Subcutaneous adipose tissue (tissue), 4 donors: ENCODE measurements around the gene FGGY. TPM values are rescaled to one million over a fixed set of nuclear protein-coding genes. Genes with fewer than 3 reads are reported as not detected.

Source experiments
- total RNA-seq, 4 donors: library from RNA; depleted of rRNA; stranded (reverse); fragments of >200 nt; gene quantifications; one replicate each; pipeline ENCODE4 v1.1.0, GENCODE V29; 2016
- TF ChIP-seq, protein P1 (sequence below): fragments of 450-650 bp; IDR thresholded peaks from one replicate; pipeline ENCODE4 v1.5.1; 2016; ENCODE audit warnings: low read depth, mild to moderate bottlenecking, control low read depth, antibody characterized with exemption, moderate library complexity

Gene FGGY
- total RNA-seq, 4 donors from 2014 or later: 7.8 to 19.2 (median 12.5) TPM

DNA sequence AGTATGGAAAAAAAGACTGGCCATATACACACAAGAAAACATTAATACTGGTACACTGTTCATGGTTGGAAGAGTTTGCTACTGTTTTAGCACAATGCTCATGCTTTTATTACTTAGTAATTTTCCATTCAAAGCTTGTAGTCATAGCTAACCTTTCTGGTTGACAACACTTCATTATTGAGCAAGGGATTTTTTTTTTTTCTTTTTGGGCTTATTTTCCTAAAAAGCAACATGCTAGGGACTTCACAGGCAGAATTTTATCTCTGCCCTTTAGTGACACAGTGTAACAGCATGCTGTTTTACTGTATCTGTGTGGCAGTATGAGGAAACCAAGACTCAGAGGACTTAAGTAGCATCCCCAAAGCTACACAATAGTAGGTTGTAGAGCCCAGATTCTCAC is 58.5 kb downstream of the FGGY start:
- TF ChIP-seq, protein P1, sequence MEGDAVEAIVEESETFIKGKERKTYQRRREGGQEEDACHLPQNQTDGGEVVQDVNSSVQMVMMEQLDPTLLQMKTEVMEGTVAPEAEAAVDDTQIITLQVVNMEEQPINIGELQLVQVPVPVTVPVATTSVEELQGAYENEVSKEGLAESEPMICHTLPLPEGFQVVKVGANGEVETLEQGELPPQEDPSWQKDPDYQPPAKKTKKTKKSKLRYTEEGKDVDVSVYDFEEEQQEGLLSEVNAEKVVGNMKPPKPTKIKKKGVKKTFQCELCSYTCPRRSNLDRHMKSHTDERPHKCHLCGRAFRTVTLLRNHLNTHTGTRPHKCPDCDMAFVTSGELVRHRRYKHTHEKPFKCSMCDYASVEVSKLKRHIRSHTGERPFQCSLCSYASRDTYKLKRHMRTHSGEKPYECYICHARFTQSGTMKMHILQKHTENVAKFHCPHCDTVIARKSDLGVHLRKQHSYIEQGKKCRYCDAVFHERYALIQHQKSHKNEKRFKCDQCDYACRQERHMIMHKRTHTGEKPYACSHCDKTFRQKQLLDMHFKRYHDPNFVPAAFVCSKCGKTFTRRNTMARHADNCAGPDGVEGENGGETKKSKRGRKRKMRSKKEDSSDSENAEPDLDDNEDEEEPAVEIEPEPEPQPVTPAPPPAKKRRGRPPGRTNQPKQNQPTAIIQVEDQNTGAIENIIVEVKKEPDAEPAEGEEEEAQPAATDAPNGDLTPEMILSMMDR: no peak

DNA sequence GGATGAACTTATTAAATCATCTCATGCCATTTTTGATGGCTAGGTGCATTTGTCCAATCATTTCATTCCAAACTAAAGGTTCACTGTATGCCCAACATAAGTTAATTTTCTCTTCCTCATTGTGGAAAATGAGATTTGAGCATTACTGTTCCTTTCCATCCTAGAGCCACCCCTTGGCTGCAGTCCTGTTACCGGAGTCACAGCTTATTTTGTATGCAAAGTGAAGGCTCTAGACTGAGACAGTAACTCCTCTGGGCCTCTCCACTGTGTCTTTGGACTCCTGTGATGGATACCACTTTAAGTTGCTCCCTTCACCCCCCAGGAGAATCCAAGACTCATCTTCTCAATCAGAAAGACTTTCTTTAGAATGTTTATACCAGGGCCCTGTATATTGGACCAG is 59.7 kb downstream of the FGGY start:
- TF ChIP-seq, protein P1: no peak

DNA sequence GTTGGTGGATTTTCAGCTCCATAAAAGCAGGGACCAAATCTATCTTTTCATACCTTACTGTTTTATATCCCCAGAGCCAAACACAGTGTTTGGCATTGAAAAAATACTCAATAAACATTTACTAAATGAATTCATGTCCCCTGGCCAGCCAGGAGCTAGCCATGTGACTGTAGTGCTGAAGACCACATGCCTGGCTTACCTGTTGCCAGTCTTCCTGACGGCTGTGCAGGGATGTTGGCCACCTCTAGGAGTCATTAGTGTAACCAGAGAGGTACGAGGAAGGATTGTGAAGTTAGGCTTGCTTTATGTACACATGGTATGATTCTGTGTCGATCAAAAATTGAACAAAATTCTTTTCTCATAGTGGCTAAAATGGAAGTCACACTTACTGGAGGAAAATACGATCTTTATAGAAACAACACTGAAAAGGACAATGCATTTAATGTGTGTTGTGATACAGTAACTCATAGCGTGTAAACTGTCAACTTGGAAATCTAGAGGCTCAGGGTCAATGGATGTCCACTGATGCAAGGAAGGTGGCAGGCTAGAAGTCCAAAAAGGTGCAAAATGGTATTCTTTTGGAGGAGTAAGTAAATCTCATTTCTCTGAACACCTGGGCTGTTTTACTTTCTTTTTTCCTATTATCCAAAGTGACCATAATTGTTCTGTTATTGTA is 60.9 kb downstream of the FGGY start:
- TF ChIP-seq, protein P1: no peak

DNA sequence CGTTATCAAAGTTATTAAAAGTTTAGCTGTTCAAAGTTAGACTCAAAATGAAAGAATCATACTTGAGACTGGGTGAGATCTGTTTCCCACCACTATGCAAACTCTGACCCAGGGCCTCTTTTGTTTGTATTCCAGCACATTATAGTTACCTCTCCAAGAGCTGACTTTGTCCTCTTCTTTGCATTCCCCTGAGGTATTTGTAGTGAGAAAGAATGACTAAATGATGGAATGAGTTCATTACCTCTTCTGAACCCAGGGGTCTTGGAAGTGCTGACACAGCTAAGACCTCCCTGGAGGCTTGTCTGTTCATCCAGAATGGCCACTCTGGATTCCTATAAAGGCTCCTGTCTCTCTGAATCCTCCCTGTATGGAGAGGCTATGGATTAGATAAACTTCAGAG is 62.4 kb downstream of the FGGY start:
- TF ChIP-seq, protein P1: no peak

DNA sequence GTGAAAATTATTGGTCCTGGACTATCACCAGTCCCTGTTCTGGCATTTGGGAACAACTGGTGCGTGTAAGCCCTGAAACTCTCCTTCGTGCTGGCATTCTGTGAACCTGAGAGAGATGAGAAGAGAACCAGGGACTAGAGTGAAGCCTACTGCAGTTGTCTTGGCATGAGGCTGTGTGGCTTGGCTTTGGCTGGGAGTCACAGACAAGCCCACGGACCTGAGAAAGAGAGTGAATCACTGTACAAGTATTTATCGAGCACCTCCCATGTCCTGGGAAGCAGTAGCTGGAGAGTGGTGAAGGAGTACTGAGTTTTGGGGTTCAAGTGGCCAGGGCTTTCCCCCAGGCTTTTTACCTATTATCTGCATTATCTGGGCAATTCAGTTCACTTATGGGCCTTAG is 63.3 kb downstream of the FGGY start:
- TF ChIP-seq, protein P1: no peak

DNA sequence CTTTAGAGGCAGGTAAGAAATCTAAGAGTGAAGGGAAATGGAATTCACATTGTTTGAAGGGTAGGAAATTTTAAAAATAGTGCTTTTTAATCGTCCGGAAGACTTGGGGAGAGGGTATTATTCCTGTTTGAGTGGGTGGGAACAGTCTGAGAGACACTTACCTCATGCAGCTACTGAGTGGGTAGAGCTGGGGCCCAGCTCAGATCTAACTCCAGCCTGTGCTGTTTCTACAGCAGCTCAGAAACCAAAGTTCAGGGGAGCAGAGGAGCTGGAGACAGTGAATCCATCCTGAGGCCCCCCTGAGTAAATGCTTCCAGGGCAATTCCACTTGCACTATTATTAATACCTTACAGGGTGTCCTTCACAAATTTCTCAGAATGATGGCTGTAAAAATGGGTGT is 63.8 kb downstream of the FGGY start:
- TF ChIP-seq, protein P1: no peak

DNA sequence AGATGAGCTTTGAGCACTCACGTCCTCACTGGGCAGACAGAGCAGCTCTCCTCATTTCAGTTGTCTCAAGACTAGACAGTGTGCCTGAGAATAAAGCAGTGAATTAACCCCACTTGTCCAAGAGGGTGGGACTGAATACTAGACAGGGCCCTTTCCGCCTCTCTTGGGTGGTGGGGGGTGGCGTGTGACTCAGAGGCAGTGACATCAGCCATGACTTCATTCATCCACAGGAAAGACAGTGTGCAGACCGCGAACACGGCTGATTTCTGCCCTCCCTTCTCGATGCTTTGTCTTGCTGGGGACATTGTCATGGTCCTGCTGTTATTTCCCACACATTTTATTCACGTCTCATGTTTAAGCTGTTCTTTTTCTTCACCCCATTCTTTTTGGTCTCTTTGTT is 64.9 kb downstream of the FGGY start:
- TF ChIP-seq, protein P1: no peak
